HG03135 (cell line): Measurements from ENCODE around the gene CTDSP1.

Experiments used
- ATAC-seq: cut with Tn5 transposase; IDR thresholded peaks from one replicate; pipeline ENCODE4 v1.9.1; 2021; ENCODE audit warnings: mild to moderate bottlenecking, moderate library complexity; ENCODE audit not compliant: unreplicated experiment

CTDSP1 gene

GRCh38 chr2:218422403-218423086 is 22.9 kb downstream of the CTDSP1 start:
- ATAC-seq, result no peak

GRCh38 chr2:218423584-218423983 is 23.9 kb downstream of the CTDSP1 start:
- no peak for ATAC-seq

DNA sequence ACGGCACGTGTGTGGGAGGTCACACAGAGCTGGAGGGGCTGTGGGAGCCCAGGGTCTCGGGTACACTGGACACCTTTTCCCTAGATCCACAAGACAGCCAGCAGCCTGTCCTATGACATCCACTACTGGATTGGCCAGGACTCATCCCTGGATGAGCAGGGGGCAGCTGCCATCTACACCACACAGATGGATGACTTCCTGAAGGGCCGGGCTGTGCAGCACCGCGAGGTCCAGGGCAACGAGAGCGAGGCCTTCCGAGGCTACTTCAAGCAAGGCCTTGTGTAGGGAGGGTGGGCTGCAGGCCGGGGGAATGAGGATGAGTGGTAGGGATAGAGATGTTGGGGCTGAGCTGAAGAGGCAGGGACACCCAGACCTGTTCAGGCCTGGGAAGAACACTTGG is 25.9 kb downstream of the CTDSP1 start:
- no peak for ATAC-seq

- ATAC-seq, result no peak
Observed at GRCh38 chr2:218427741-218428140, 28.1 kb downstream of the CTDSP1 start.

DNA sequence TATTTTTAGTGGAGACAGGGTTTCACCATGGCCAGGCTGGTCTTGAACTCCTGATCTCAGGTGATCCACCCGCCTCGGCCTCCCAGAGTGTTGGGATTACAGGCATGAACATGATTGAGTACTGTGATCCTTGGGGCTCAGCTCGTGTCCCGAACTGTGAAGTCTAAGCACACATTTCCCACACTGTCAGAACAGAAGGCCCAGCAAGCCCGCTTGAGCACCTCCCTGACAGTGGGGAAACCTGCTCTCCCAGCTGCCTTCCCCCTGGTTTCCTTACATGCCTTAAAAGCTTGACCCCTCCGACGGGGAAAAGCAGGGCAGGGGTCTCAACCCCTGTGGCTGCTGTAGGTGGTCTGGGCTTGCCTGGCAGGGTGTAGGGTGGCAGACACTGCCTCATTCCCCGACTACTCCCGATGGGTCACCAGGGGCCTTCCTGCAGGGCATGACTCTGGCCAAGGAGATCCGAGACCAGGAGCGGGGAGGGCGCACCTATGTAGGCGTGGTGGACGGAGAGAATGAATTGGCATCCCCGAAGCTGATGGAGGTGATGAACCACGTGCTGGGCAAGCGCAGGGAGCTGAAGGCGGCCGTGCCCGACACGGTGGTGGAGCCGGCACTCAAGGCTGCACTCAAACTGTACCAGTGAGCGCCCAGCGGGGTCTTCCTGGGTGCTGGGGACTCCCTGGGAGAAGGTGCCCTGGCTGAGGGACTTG is 29.3 kb downstream of the CTDSP1 start:
- no peak for ATAC-seq

DNA sequence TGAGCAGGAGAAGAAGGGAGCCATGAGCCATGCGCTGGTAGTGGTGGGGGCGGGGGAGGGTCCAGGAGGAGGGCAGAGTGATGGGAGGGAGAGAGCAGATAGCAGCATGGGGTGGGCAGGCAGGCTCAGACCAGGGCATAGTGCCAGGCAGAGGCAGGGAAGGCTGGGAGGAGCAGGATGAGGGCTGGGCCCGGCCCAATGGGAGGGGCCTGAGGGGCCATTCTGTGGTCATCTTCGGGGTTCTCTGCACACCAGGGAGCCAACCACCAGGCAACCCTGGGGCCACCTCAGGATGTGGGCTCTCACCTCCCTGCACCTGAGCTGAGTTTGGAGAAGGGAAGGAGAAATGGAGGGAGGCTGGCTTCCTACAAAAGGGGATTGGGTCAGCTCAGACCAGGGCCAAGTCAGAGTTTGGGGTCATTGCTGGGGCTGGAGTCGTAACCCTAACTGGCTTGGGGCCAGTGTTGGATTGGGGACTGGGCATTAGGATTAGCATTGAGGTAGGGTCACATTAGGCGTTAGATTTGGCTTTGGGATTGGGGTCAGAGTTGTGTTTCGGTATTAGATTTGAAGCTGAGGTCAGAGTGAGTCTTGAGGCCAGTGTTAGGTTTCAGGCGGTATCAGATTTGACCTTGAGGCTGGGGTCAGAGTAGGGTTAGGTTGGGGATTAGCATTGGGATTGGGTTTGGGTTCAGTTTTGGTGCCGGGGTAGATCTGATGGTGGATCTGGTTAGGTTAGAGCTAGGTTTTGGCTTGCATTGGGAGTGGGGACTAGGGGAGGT is 30.4 kb downstream of the CTDSP1 start:
- no peak for ATAC-seq

GRCh38 chr2:218430721-218431120 is 31.1 kb downstream of the CTDSP1 start:
- ATAC-seq, result no peak

- ATAC-seq, result no peak
Observed at GRCh38 chr2:218431878-218432277, 32.2 kb downstream of the CTDSP1 start.

- ATAC-seq, result no peak
Observed at GRCh38 chr2:218432676-218433365, 33.2 kb downstream of the CTDSP1 start.

DNA sequence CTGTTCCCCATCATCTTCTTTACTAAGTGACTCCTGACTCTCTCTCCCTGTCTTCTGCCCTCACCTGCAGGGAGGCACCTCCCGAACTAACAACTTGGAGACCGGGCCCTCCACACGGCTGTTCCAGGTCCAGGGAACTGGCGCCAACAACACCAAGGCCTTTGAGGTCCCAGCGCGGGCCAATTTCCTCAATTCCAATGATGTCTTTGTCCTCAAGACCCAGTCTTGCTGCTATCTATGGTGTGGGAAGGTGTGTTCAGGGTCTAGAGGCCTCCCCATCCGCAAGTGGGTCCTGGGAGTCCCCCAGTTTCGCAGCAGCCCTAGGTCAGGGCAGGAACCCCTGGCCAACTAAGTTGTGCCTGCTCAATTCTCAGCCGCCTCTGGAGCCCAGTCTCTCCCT is 34.8 kb downstream of the CTDSP1 start:
- ATAC-seq, result no peak

DNA sequence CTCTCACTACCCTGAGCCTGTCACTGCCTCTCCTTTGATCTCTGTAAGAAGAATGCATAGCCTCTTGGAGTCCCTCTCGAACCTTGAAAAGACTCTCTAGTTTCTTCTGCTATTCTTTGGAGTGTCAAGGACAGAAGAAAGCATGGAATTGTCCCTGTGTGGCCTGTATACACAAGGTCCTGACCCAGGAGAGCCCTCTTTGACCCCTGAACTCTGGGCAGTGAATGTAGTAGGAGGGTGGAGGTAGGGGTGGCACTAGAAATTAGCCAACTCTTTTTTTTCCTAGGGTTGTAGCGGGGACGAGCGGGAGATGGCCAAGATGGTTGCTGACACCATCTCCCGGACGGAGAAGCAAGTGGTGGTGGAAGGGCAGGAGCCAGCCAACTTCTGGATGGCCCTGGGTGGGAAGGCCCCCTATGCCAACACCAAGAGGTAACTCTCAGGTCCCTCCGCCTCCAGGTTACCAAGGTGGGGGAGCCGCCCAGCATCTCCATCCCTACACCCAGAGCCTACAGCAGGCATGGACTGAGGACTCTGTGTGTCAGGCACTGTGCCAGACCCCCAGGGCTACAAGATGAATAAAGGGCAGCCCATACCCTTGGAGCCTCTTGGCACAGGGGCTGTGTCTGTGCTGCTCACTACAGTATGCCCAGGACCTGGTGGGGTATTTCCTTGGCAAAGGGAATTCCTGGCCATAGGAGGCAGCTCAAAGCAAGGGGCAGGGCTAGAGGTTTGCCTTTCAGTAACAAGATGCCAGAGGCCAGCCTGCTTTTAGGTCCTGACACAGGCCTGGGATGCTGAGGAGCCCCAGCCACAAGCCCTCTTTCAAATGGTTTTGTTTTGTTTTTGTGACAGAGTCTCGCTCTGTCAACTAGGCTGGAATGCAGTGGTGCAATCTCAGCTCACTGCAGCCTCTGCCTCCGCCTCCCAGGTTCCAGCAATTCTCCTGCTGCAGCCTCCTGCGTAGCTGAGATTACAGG is 35.6 kb downstream of the CTDSP1 start:
- ATAC-seq, result no peak

DNA sequence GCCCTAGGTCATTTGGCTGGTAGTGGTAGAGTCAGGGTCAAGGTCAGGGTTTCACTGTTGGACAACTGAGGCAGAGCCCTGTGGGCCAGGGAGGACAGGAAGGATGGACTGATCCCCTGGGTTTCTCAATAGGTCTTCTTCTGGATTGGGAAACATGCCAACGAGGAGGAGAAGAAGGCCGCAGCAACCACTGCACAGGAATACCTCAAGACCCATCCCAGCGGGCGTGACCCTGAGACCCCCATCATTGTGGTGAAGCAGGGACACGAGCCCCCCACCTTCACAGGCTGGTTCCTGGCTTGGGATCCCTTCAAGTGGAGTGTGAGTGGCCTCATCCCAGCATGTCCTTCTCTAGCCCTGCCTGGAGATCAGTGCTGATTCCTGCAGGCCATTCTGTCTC is 37.3 kb downstream of the CTDSP1 start:
- ATAC-seq, result no peak

- no peak for ATAC-seq
Observed at GRCh38 chr2:218437969-218438368, 38.3 kb downstream of the CTDSP1 start.

DNA sequence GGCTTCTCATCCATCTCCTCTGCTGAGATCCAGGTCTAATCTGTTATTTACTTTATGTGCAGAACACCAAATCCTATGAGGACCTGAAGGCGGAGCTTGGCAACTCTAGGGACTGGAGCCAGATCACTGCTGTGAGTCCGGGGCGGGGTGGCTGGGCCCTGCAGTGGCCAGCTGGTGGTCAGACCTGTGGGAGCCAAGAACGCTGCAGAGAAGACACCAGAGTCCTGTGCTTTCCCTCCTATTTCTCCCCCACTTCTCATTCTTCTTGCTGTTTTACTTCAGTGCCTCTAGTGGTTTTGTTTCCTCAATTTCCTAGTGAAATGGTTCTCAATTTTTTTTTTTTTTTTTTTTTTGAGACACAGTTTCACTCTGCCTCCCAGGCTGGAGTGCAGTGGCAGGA is 38.9 kb downstream of the CTDSP1 start:
- ATAC-seq, result no peak

GRCh38 chr2:218444692-218445357 is 45.2 kb downstream of the CTDSP1 start:
- no peak for ATAC-seq

- no peak for ATAC-seq
Observed at GRCh38 chr2:218445602-218446001, 45.9 kb downstream of the CTDSP1 start.

DNA sequence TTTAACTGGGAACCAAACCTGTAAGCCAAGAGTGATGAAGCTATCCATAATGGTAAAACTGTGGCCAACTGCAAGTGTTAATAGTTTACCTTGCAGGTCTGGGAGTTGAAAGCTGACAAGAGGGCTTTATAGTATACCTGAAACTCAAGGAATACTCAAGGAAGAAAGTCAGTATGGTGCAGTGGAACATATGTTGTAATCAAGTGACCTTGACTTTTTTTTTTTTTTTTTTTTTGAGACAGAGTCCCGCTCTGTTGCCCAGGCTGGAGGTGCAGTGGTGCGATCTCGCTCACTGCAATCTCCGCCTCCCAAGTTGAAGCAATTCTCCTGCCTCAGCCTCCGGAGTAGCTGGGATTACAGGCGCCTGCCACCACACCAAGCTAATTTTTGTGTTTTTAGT is 46.9 kb downstream of the CTDSP1 start:
- no peak for ATAC-seq

DNA sequence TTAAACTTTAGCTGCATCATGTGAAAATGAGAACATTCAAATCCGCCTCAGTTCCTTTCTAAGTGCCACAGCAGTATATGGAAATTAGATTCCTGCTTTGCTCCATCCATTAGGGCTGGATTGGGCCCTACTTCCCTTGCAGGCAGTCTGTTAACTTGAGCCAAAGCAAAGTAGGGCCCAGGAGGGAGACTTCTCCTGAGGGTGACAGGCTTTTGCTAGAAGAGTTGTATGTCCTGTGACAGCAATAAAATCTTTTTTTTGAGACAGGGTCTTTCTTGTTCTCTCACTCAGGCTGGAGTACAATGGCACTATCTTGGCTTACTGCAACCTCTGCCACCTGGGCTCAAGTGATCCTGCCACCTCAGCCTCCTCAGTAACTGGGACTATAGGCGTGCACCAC is 47.4 kb downstream of the CTDSP1 start:
- ATAC-seq, result no peak

- ATAC-seq, result no peak
Observed at GRCh38 chr2:218448934-218449333, 49.3 kb downstream of the CTDSP1 start.

DNA sequence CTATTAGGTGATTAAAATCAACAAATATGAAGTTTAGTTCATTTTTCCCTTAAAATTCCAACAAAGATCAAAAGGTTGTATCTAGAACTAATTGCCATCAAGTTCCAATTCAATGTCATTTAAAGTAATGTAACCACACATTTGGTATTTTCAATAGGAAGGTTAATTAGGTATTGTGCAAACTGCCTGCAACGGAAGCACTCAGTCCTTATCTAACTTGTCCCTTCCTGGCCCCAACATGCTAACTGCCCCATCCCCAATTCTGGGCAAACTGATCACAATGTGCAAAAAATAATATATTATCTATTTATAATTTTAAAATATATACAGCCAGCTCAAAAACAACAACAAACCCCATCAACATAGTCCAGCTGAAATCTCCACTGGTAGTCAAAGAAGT is 52.4 kb downstream of the CTDSP1 start:
- ATAC-seq, result no peak
